Stomach (tissue), 4 donors: ENCODE results near the gene MAGI2.

Source experiments
- CTCF ChIP-seq, 7 experiments: fragments of 450-650 bp in 4 of 7; fragments of 200-600 bp in 3 of 7; sonication (generic) in 3 of 7; IDR thresholded peaks; one replicate each; pipeline ENCODE4 v1.5.1; 2016 to 2019; ENCODE audit warnings: antibody characterized with exemption in 7 of 7, control low read depth in 2 of 7, mild to moderate bottlenecking in 1 of 7
- EP300 ChIP-seq: sonication (generic); formaldehyde crosslinking; IDR thresholded peaks from one replicate; pipeline ENCODE4 v1.6.1; 2017; ENCODE audit warnings: antibody characterized with exemption
- POLR2A ChIP-seq, 4 donors: fragments of 450-650 bp; IDR thresholded peaks; one replicate each; pipeline ENCODE4 v1.6.1; 2016; ENCODE audit warnings: antibody characterized with exemption in 4 of 4, control low read depth in 2 of 4, mild to moderate bottlenecking in 1 of 4, moderate library complexity in 1 of 4
- POLR2AphosphoS5 ChIP-seq, 3 donors: sonication (generic); formaldehyde crosslinking; IDR thresholded peaks; one replicate each; pipeline ENCODE4 v1.6.1; 2016; ENCODE audit warnings: antibody characterized with exemption in 3 of 3

- TF ChIP-seq CTCF (IDR thresholded peaks at IDR 0.05), result no peak
- TF ChIP-seq POLR2A (IDR thresholded peaks at IDR 0.05), result no peak
- TF ChIP-seq EP300, result no peak
- TF ChIP-seq POLR2AphosphoS5 (IDR thresholded peaks at IDR 0.05), result no peak
Measured at GRCh38 chr7:79329464-79329863, 124.0 kb downstream of the MAGI2 start.
